ENCODE measurements around the gene UGDH.
"Not testable (repeated sequence)": the region's sequence is repeated elsewhere in the genome, so short reads cannot be mapped to it uniquely, and the experiment has no call there.

The UGDH gene

DNA sequence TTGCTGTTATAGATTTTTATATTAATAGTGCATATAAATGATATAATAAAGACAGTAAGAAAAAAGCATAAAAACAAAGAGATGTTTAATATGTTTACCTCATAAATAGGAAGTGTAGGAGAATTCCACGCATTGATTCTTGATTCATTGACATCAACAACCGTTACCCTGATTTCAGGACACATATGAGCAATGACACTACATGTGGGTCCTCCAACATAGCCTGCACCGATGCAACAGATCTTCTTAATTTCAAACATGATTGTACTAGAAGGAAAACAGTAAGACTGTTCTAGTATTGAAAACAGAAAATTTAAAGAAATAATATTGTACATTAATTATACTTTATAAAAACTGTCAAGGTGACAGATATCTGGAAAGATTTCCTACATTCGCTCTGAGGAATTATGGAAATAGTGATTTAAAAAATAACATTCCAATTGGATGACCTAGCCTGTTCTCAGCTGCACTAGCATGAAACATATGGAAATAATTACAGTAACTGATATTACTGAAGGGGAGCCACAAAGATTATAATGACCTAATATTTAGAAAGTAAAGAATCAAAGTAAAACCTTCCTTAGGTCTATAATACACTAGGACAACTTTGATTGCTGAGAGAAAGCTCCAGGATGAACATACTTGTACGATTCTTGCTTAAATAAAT is 5.9 kb downstream of the UGDH start:
- no peak for DNase-seq
- Histone ChIP-seq H3K27me3 (replicated peaks; ENCODE audit: insufficient read depth, low read length) (no peaks in the 10 kb centered on the region), H2AFZ (ENCODE audit: low read length) (no peak overlapping the region), H3K9me3 (replicated peaks; ENCODE audit: insufficient read depth, low read length) (no peaks in the 10 kb centered on the region), H3K4me1 (ENCODE audit: low read length) (no peaks in the 10 kb centered on the region), H3K9me2 (replicated peaks; ENCODE audit: insufficient read depth, low read length) (no peaks in the 10 kb centered on the region), H3K9ac (ENCODE audit: low read length) (no peak overlapping the region), H3K27ac (ENCODE audit: low read length) (no peak overlapping the region), H4K20me1 (ENCODE audit: insufficient read depth, low read length) (no peaks in the 10 kb centered on the region), H3F3A (ENCODE audit: insufficient read depth, low read length) (no peaks in the 10 kb centered on the region), H3K36me3 (replicated peaks; ENCODE audit: insufficient read depth, low read length) (no peaks in the 10 kb centered on the region), H3K79me2 (ENCODE audit: low read length) (peaks cover 12% of the 10 kb centered on the region; the same call in 1 of the 2 replicates), H3K4me2 (ENCODE audit: low read depth, low read length) (no peak overlapping the region), H3K4me3 (ENCODE audit: low read length) (no peak overlapping the region)
- TF ChIP-seq EZH2phosphoT487 (IDR thresholded peaks at IDR 0.05; ENCODE audit: low read length) = no peak
- no peak for TF ChIP-seq EZH2 (optimal IDR thresholded peaks at IDR 0.05; ENCODE audit: low read depth, low read length)
- TF ChIP-seq, protein P1, sequence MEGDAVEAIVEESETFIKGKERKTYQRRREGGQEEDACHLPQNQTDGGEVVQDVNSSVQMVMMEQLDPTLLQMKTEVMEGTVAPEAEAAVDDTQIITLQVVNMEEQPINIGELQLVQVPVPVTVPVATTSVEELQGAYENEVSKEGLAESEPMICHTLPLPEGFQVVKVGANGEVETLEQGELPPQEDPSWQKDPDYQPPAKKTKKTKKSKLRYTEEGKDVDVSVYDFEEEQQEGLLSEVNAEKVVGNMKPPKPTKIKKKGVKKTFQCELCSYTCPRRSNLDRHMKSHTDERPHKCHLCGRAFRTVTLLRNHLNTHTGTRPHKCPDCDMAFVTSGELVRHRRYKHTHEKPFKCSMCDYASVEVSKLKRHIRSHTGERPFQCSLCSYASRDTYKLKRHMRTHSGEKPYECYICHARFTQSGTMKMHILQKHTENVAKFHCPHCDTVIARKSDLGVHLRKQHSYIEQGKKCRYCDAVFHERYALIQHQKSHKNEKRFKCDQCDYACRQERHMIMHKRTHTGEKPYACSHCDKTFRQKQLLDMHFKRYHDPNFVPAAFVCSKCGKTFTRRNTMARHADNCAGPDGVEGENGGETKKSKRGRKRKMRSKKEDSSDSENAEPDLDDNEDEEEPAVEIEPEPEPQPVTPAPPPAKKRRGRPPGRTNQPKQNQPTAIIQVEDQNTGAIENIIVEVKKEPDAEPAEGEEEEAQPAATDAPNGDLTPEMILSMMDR (IDR thresholded peaks at IDR 0.05; ENCODE audit: low read length) = no peak

- Histone ChIP-seq H3F3A (ENCODE audit: insufficient read depth, low read length) (no peaks in the 10 kb centered on the region), H3K36me3 (replicated peaks; ENCODE audit: insufficient read depth, low read length) (no peaks in the 10 kb centered on the region), H3K27ac (ENCODE audit: low read length) (no peak overlapping the region), H4K20me1 (ENCODE audit: insufficient read depth, low read length) (no peaks in the 10 kb centered on the region), H3K9me3 (replicated peaks; ENCODE audit: insufficient read depth, low read length) (no peaks in the 10 kb centered on the region), H3K4me3 (ENCODE audit: low read length) (no peak overlapping the region), H3K9ac (ENCODE audit: low read length) (no peak overlapping the region), H3K4me2 (ENCODE audit: low read depth, low read length) (no peak overlapping the region), H3K27me3 (replicated peaks; ENCODE audit: insufficient read depth, low read length) (no peaks in the 10 kb centered on the region), H2AFZ (ENCODE audit: low read length) (no peak overlapping the region), H3K4me1 (ENCODE audit: low read length) (no peaks in the 10 kb centered on the region), H3K9me2 (replicated peaks; ENCODE audit: insufficient read depth, low read length) (no peaks in the 10 kb centered on the region), H3K79me2 (ENCODE audit: low read length) (no peaks in the 10 kb centered on the region)
- DNase-seq = no peak
- TF ChIP-seq, protein P1 (IDR thresholded peaks at IDR 0.05; ENCODE audit: low read length) = no peak
- TF ChIP-seq EZH2 (optimal IDR thresholded peaks at IDR 0.05; ENCODE audit: low read depth, low read length) = no peak
- no peak for TF ChIP-seq EZH2phosphoT487 (IDR thresholded peaks at IDR 0.05; ENCODE audit: low read length)
Observed at GRCh38 chr4:39518484-39518883, 8.8 kb downstream of the UGDH start.

GRCh38 chr4:39516407-39516966 is 10.8 kb downstream of the UGDH start:
- Histone ChIP-seq H3K27ac (ENCODE audit: low read length) (no peak overlapping the region), H3K4me1 (ENCODE audit: low read length) (no peaks in the 10 kb centered on the region), H3F3A (ENCODE audit: insufficient read depth, low read length) (no peaks in the 10 kb centered on the region), H3K36me3 (replicated peaks; ENCODE audit: insufficient read depth, low read length) (no peaks in the 10 kb centered on the region), H3K27me3 (replicated peaks; ENCODE audit: insufficient read depth, low read length) (no peaks in the 10 kb centered on the region), H3K4me3 (ENCODE audit: low read length) (no peak overlapping the region), H4K20me1 (ENCODE audit: insufficient read depth, low read length) (no peaks in the 10 kb centered on the region), H2AFZ (ENCODE audit: low read length) (no peak overlapping the region), H3K79me2 (ENCODE audit: low read length) (no peaks in the 10 kb centered on the region), H3K9me3 (replicated peaks; ENCODE audit: insufficient read depth, low read length) (no peaks in the 10 kb centered on the region), H3K9me2 (replicated peaks; ENCODE audit: insufficient read depth, low read length) (no peaks in the 10 kb centered on the region), H3K4me2 (ENCODE audit: low read depth, low read length) (no peak overlapping the region), H3K9ac (ENCODE audit: low read length) (no peak overlapping the region)
- DNase-seq = no peak
- TF ChIP-seq, protein P1 (IDR thresholded peaks at IDR 0.05; ENCODE audit: low read length) = no peak
- TF ChIP-seq EZH2phosphoT487 (IDR thresholded peaks at IDR 0.05; ENCODE audit: low read length) = no peak
- no peak for TF ChIP-seq EZH2 (optimal IDR thresholded peaks at IDR 0.05; ENCODE audit: low read depth, low read length)

GRCh38 chr4:39515669-39516401 is 11.4 kb downstream of the UGDH start:
- not testable (repeated sequence) for H3K4me2 ChIP-seq (ENCODE audit: low read depth, low read length); H3K79me2 ChIP-seq (ENCODE audit: low read length); H3K27ac ChIP-seq (ENCODE audit: low read length)

More at GRCh38 chr4:39515669-39516401, 11.4 kb downstream of the UGDH start:
- not testable (repeated sequence) for H3K9me2 ChIP-seq (replicated peaks; ENCODE audit: insufficient read depth, low read length); H3K27me3 ChIP-seq (replicated peaks; ENCODE audit: insufficient read depth, low read length); H4K20me1 ChIP-seq (ENCODE audit: insufficient read depth, low read length); DNase-seq; H3K36me3 ChIP-seq (replicated peaks; ENCODE audit: insufficient read depth, low read length); H3F3A ChIP-seq (ENCODE audit: insufficient read depth, low read length); H3K4me1 ChIP-seq (ENCODE audit: low read length); H2AFZ ChIP-seq (ENCODE audit: low read length); H3K9ac ChIP-seq (ENCODE audit: low read length); H3K4me3 ChIP-seq (ENCODE audit: low read length); H3K9me3 ChIP-seq (replicated peaks; ENCODE audit: insufficient read depth, low read length)
